Ascending aorta (tissue), 2 donors: ENCODE data around the gene TSPAN10. TPM values are rescaled to one million over a fixed set of nuclear protein-coding genes. Genes with fewer than 3 reads are reported as not detected.

Source experiments
- DNase-seq, 2 donors: peaks; one replicate each; pipeline ENCODE4 v3.0.0-alpha.2; 2019; ENCODE audit warnings: low spot score in 2 of 2
- H3K27ac ChIP-seq, 2 donors: fragments of 200-600 bp; sonication (generic); one replicate each; pipeline ENCODE4 v1.5.1; 2016 to 2017; ENCODE audit warnings: mild to moderate bottlenecking in 1 of 2
- H3K27me3 ChIP-seq: fragments of 200-600 bp; sonication (generic); one replicate; pipeline ENCODE4 v1.5.1; 2017
- H3K36me3 ChIP-seq, 2 donors: fragments of 200-600 bp; sonication (generic); one replicate each; pipeline ENCODE4 v1.5.1; 2016
- H3K4me1 ChIP-seq, 2 donors: fragments of 200-600 bp; sonication (generic); one replicate each; pipeline ENCODE4 v1.5.1; 2016 to 2017; ENCODE audit warnings: mild to moderate bottlenecking in 1 of 2
- H3K4me3 ChIP-seq, 2 donors: fragments of 200-600 bp; sonication (generic); one replicate each; pipeline ENCODE4 v1.5.1; 2016 to 2017; ENCODE audit warnings: mild to moderate bottlenecking in 1 of 2
- H3K9me3 ChIP-seq, 2 donors: fragments of 200-600 bp; sonication (generic); one replicate each; pipeline ENCODE4 v1.5.1; 2016
- CTCF ChIP-seq, 3 experiments: fragments of 200-600 bp in 2 of 3; fragments of 450-650 bp in 1 of 3; sonication (generic) in 2 of 3; IDR thresholded peaks; one replicate each; pipeline ENCODE4 v1.5.1; 2016 to 2019; ENCODE audit warnings: antibody characterized with exemption in 3 of 3, mild to moderate bottlenecking in 1 of 3, moderate library complexity in 1 of 3
- intact Hi-C: fragments of 100-400 bp; cut with DNase I; formaldehyde crosslinking; loops from one replicate; pipeline ENCODE4 v1.15.1; 2023
- total RNA-seq: library from RNA; depleted of rRNA; stranded (reverse); fragments of >200 nt; gene quantifications from one replicate; pipeline ENCODE4 v1.1.0, GENCODE V29; 2016

Gene TSPAN10
- total RNA-seq, 1 donor from 2014 or later, result not detected

DNA sequence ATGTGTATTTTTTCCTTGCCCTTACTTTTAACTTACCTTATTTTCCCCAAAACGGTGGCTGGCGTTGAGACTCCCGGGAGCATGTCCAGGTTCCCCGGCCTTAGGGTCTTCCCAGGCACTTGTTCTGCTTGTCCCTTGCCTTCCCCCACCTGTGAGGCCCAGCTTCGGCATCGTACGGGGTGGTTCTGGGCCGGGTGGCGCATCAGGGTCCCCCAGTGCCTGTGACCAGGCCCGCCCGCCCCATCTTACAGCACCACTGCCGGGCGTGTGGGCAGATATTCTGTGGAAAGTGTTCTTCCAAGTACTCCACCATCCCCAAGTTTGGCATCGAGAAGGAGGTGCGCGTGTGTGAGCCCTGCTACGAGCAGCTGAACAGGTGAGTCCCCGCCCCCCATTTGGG lies 54.2 kb downstream of the TSPAN10 start:
- Histone ChIP-seq H3K9me3 (no peaks in the 10 kb centered on the region), H3K4me1 (no peaks in the 10 kb centered on the region), H3K27me3 (no peaks in the 10 kb centered on the region), H3K4me3 (no peak overlapping the region), H3K36me3 (peaks cover 99 to 100% of the 10 kb centered on the region in 2 donors), H3K27ac (no peak overlapping the region)
- DNase-seq, result no peak
- intact Hi-C loops, result no loop called here
- no peak for TF ChIP-seq CTCF (IDR thresholded peaks at IDR 0.05)

- Histone ChIP-seq H3K9me3 (no peaks in the 10 kb centered on the region), H3K27ac (no peak overlapping the region), H3K36me3 (peaks cover 99 to 100% of the 10 kb centered on the region in 2 donors), H3K4me1 (no peaks in the 10 kb centered on the region), H3K4me3 (no peak overlapping the region), H3K27me3 (no peaks in the 10 kb centered on the region)
- no peak for TF ChIP-seq CTCF (IDR thresholded peaks at IDR 0.05)
- intact Hi-C loops, result no loop called here
- DNase-seq, result no peak
These were observed 54.6 kb downstream of the TSPAN10 start for GRCh38 chr17:81691608-81692007.

- no peak for DNase-seq
- TF ChIP-seq CTCF (IDR thresholded peaks at IDR 0.05), result no peak
- Histone ChIP-seq H3K27ac (no peak overlapping the region), H3K4me1 (no peaks in the 10 kb centered on the region), H3K4me3 (no peak overlapping the region), H3K36me3 (peaks cover 90 to 100% of the 10 kb centered on the region in 2 donors), H3K9me3 (no peaks in the 10 kb centered on the region), H3K27me3 (no peaks in the 10 kb centered on the region)
- intact Hi-C loops, result no loop called here
These were observed 56.7 kb downstream of the TSPAN10 start for GRCh38 chr17:81693509-81694210.

DNA sequence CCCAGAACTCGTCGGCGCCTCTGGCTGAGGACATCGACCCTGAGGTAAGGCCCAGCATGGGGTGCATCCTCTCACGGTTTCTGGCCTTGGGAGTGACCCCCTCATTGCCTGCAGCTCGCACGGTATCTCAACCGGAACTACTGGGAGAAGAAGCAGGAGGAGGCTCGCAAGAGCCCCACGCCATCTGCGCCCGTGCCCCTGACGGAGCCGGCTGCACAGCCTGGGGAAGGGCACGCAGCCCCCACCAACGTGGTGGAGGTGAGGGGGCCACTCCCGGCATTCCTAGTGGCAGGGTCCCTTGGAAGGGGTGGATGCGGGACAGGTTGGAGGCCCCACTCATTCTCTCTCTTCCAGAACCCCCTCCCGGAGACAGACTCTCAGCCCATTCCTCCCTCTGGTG lies 57.8 kb downstream of the TSPAN10 start:
- intact Hi-C loops, result no loop called here
- DNase-seq, result no peak
- H3K27ac ChIP-seq, result no peak overlapping the region
- no peaks in the 10 kb centered on the region for H3K9me3 ChIP-seq
- no peak for TF ChIP-seq CTCF (IDR thresholded peaks at IDR 0.05)
- H3K4me1 ChIP-seq, result no peaks in the 10 kb centered on the region
- H3K4me3 ChIP-seq, result no peak overlapping the region
- H3K27me3 ChIP-seq, result no peaks in the 10 kb centered on the region
- H3K36me3 ChIP-seq, result peaks cover 88 to 99% of the 10 kb centered on the region in 2 donors

DNA sequence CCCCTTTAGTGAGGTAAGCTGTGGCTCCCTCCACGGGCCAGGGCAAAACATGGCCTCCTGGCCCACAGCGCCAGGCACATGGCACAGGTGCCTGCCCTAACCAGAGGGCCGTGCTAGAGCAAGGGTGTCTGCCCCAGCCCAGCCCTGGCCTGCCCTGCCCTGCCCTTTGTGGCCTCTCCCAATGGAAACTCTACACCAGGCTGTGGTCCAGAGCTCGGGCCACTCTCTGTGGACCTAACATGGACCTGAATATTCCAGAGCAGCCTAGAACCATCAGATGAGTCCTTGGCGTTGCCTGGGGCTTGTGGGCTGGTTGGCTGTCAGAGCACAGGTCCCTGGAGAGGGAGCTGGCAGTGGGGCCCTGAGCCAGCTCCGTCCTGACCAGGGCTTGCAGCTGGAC lies 58.2 kb downstream of the TSPAN10 start:
- no peak for TF ChIP-seq CTCF (IDR thresholded peaks at IDR 0.05)
- DNase-seq, result no peak
- no peaks in the 10 kb centered on the region for H3K4me1 ChIP-seq
- intact Hi-C loops, result no loop called here
- H3K27ac ChIP-seq, result no peak overlapping the region
- no peaks in the 10 kb centered on the region for H3K9me3 ChIP-seq
- no peaks in the 10 kb centered on the region for H3K27me3 ChIP-seq
- no peak overlapping the region for H3K4me3 ChIP-seq
- H3K36me3 ChIP-seq, result peaks cover 84 to 97% of the 10 kb centered on the region in 2 donors
